GM10266 (cell line): Measurements from ENCODE around the gene TGFBR3.

Experiments used
- DNase-seq: peaks from one replicate; pipeline ENCODE4 v3.0.0; 2012; ENCODE audit errors: extremely low spot score
- TF ChIP-seq, protein P1 (sequence below): IDR thresholded peaks from 2 replicates; pipeline ENCODE4 v1.5.1; 2012; ENCODE audit warnings: mild to moderate bottlenecking, low read depth; ENCODE audit not compliant: control insufficient read depth, insufficient read depth; ENCODE audit errors: missing control alignments

Gene TGFBR3

DNA sequence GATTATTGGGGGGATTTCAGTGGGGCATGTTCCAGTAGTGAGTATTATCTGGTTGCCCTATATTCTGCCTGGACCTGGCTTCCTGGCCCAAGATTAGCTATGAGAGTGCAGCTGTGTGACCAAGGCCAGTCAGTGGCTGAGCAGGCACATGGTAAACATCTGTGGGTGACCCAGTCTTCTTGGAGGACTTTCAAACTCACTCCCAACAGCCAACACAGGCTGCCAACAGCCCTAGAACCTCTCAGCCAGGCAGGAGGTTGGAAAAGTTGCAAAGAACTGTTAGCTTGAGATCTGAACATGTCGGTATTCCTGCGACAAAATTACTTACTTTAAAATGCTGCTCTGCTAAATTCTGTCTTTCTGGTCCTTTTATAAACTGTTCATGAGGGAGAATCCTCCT, 192.4 kb downstream of the TGFBR3 start:
- TF ChIP-seq, protein P1, sequence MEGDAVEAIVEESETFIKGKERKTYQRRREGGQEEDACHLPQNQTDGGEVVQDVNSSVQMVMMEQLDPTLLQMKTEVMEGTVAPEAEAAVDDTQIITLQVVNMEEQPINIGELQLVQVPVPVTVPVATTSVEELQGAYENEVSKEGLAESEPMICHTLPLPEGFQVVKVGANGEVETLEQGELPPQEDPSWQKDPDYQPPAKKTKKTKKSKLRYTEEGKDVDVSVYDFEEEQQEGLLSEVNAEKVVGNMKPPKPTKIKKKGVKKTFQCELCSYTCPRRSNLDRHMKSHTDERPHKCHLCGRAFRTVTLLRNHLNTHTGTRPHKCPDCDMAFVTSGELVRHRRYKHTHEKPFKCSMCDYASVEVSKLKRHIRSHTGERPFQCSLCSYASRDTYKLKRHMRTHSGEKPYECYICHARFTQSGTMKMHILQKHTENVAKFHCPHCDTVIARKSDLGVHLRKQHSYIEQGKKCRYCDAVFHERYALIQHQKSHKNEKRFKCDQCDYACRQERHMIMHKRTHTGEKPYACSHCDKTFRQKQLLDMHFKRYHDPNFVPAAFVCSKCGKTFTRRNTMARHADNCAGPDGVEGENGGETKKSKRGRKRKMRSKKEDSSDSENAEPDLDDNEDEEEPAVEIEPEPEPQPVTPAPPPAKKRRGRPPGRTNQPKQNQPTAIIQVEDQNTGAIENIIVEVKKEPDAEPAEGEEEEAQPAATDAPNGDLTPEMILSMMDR: no peak
- DNase-seq: no peak

GRCh38 chr1:91691525-91691924, 194.4 kb downstream of the TGFBR3 start:
- TF ChIP-seq, protein P1: no peak
- DNase-seq: no peak

- TF ChIP-seq, protein P1: no peak
Measured at GRCh38 chr1:91689641-91690481, 196.1 kb downstream of the TGFBR3 start.

DNA sequence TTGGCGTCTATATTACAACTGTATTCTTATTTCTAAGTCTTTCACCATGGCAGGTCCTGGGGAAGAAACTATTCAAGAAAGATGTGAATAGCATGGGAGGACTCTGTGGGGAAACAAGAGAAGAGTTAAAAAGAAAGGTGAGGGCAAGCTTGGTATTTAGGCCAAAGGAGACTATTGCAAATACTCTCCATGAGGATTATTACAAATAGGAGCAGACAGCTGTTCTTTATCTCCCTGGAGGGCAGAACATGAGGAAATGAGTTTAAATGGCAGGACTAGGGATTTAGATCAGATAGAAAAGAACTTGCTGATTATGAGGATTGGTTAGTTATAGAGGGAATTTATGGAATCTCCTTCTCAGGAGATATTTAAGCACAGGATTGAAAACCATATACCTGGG, 198.5 kb downstream of the TGFBR3 start:
- DNase-seq: no peak
- TF ChIP-seq, protein P1: no peak

More at GRCh38 chr1:91689641-91690481, 196.1 kb downstream of the TGFBR3 start:
- no peak for DNase-seq

GRCh38 chr1:91685994-91686393, 200.0 kb downstream of the TGFBR3 start:
- no peak for DNase-seq
- TF ChIP-seq, protein P1: no peak

DNA sequence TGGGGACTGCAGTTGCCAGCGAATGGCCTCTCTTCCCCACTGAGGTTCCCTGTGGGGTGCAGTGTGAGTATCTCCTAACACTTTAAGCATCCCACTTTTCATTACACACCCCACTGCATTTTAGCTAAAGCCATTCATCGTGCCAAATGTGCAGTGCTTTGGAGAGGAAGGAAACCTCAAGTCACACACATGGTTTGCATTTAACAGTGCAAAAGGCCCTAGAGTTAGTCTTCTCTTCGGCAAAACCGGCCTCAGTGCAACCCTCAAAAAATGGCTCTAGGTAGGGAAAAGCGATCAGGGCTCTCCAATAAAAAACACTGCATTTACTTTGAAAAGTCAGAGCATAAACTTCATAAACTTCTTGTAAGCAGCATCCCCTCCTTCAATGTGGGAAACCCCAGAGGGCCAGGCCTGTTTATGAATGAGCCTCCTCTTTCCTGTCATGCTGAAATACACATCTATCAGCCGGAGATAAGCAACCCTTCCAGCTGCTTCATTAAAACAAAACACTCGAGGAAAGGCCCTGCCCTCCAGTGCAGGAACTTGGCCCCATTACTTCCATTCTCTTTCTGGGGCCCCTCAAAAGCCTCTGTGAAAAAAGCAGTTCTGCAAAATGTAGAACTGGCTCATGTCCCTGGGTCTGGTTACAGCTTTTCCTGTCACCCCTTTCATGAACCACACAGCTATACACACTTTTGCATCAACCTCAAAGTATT, 201.3 kb downstream of the TGFBR3 start:
- DNase-seq: peak; percentile 32
- TF ChIP-seq, protein P1: no peak

DNA sequence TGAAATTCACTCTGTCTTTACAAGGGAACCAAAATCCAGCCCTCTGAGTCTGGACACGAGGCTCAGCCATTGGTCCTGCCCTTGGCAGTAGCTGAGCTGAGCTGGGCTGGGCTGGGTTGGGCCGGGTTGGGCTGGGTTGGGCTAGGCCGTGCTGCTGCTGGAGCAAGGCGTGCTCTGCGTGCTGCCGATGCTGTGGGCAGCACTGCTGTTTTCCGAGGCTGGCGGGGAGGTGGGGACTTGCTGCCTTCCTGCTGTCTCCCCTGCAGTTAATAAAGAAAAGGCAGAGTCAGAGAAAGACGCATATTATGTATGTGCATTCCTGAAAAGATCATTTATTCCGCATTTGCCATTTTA, 202.4 kb downstream of the TGFBR3 start:
- TF ChIP-seq, protein P1: no peak
- no peak for DNase-seq
